Measurements from ENCODE around the gene BANP. TPM values are rescaled to one million over a fixed set of nuclear protein-coding genes. Genes with fewer than 3 reads are reported as not detected.

Gene BANP
- total and polyA plus RNA-seq, 4 donors, result 10.3 to 56.6 (median 20.1) TPM

GRCh38 chr16:87947356-87948118 lies 3.7 kb upstream of the BANP start:
- Histone ChIP-seq H3K4me3 (no peak overlapping the region), H3K9me3 (ENCODE audit: control insufficient read depth in 4 of 4, insufficient read depth in 3 of 4, low read length in 3 of 4) (no peaks in the 10 kb centered on the region), H3K9ac (ENCODE audit: insufficient read depth in 1 of 2, low read length in 2 of 2) (no peak overlapping the region), H3K36me3 (ENCODE audit: control insufficient read depth in 4 of 4, insufficient read depth in 4 of 4, low read length in 4 of 4) (no peaks in the 10 kb centered on the region), H3K27me3 (ENCODE audit: control insufficient read depth in 3 of 3, insufficient read depth in 3 of 3, low read length in 2 of 3) (no peaks in the 10 kb centered on the region), H3K27ac (ENCODE audit: low read depth in 1 of 2, low read length in 1 of 2) (peak overlapping the region in 1 of 2 donors; percentile 11), H3K4me1 (ENCODE audit: control insufficient read depth in 5 of 5, insufficient read depth in 5 of 5, low read length in 5 of 5) (peaks cover 0 to 6% (median 5%) of the 10 kb centered on the region in 5 donors)
- ATAC-seq (ENCODE audit: insufficient read depth, low FRiP score) (no peak), DNase-seq (no peak)
- TF ChIP-seq CTCF (IDR thresholded peaks at IDR 0.05; ENCODE audit: control extremely low read depth, extremely low read depth), result no peak
- 85% methylated on average over 22 of the region's 22 CpGs for WGBS, 2 donors

GRCh38 chr16:87948119-87948545 lies 3.1 kb upstream of the BANP start:
- Histone ChIP-seq H3K36me3 (ENCODE audit: control insufficient read depth in 4 of 4, insufficient read depth in 4 of 4, low read length in 4 of 4) (peaks cover 0 to 1% (median 0%) of the 10 kb centered on the region in 4 donors), H3K4me1 (ENCODE audit: control insufficient read depth in 5 of 5, insufficient read depth in 5 of 5, low read length in 5 of 5) (peaks cover 0 to 10% (median 5%) of the 10 kb centered on the region in 5 donors), H3K4me3 (no peak overlapping the region), H3K9me3 (ENCODE audit: control insufficient read depth in 4 of 4, insufficient read depth in 3 of 4, low read length in 3 of 4) (no peaks in the 10 kb centered on the region), H3K27ac (ENCODE audit: low read depth in 1 of 2, low read length in 1 of 2) (peak overlapping the region in 1 of 2 donors; percentile 11), H3K9ac (ENCODE audit: insufficient read depth in 1 of 2, low read length in 2 of 2) (no peak overlapping the region), H3K27me3 (ENCODE audit: control insufficient read depth in 3 of 3, insufficient read depth in 3 of 3, low read length in 2 of 3) (no peaks in the 10 kb centered on the region)
- DNase-seq (no peak), ATAC-seq (ENCODE audit: insufficient read depth, low FRiP score) (no peak)
- 42 to 45% methylated on average over 8 to 12 of the region's 12 CpGs for WGBS, 2 donors
- no peak for TF ChIP-seq CTCF (IDR thresholded peaks at IDR 0.05; ENCODE audit: control extremely low read depth, extremely low read depth)

GRCh38 chr16:87948735-87949070 lies 2.5 kb upstream of the BANP start:
- peaks cover 0 to 12% (median 8%) of the 10 kb centered on the region in 5 donors for H3K4me1 ChIP-seq (ENCODE audit: control insufficient read depth in 5 of 5, insufficient read depth in 5 of 5, low read length in 5 of 5)
- H3K4me3 ChIP-seq, result no peak overlapping the region
- ATAC-seq (ENCODE audit: insufficient read depth, low FRiP score), result no peak
- no peak for TF ChIP-seq CTCF (IDR thresholded peaks at IDR 0.05; ENCODE audit: control extremely low read depth, extremely low read depth)
- no peak for DNase-seq
- WGBS, 2 donors, result 95 to 99% methylated on average over 5 of the region's 5 CpGs
- no peak overlapping the region for H3K9ac ChIP-seq (ENCODE audit: insufficient read depth in 1 of 2, low read length in 2 of 2)
- H3K27me3 ChIP-seq (ENCODE audit: control insufficient read depth in 3 of 3, insufficient read depth in 3 of 3, low read length in 2 of 3), result no peaks in the 10 kb centered on the region
- no peak overlapping the region for H3K27ac ChIP-seq (ENCODE audit: low read depth in 1 of 2, low read length in 1 of 2)
- H3K36me3 ChIP-seq (ENCODE audit: control insufficient read depth in 4 of 4, insufficient read depth in 4 of 4, low read length in 4 of 4), result peaks cover 0 to 7% (median 0%) of the 10 kb centered on the region in 4 donors
- no peaks in the 10 kb centered on the region for H3K9me3 ChIP-seq (ENCODE audit: control insufficient read depth in 4 of 4, insufficient read depth in 3 of 4, low read length in 3 of 4)

All from lung (tissue), 12 donors.